HG03439 (cell line): Measurements from ENCODE around the gene SPRED2.

Source experiments
- ATAC-seq: cut with Tn5 transposase; IDR thresholded peaks from one replicate; pipeline ENCODE4 v1.9.1; 2021; ENCODE audit warnings: mild to moderate bottlenecking, moderate library complexity; ENCODE audit not compliant: unreplicated experiment

Gene SPRED2

GRCh38 chr2:65416945-65417344 is 15.5 kb downstream of the SPRED2 start:
- ATAC-seq: no peak

- ATAC-seq: no peak
These were observed 16.1 kb downstream of the SPRED2 start for GRCh38 chr2:65416321-65416720.

- no peak for ATAC-seq
These were observed 17.3 kb downstream of the SPRED2 start for GRCh38 chr2:65415091-65415490.

- ATAC-seq: no peak
These were observed 18.8 kb downstream of the SPRED2 start for GRCh38 chr2:65413610-65414009.

- no peak for ATAC-seq
These were observed 19.3 kb downstream of the SPRED2 start for GRCh38 chr2:65413106-65413505.

GRCh38 chr2:65411056-65411795 is 21.2 kb downstream of the SPRED2 start:
- no peak for ATAC-seq

- no peak for ATAC-seq
These were observed 23.4 kb downstream of the SPRED2 start for GRCh38 chr2:65409045-65409444.

- no peak for ATAC-seq
These were observed 25.2 kb downstream of the SPRED2 start for GRCh38 chr2:65407240-65407639.

GRCh38 chr2:65404988-65405697 is 27.3 kb downstream of the SPRED2 start:
- ATAC-seq: no peak

- no peak for ATAC-seq
These were observed 28.9 kb downstream of the SPRED2 start for GRCh38 chr2:65403529-65403915.

- no peak for ATAC-seq
These were observed 29.4 kb downstream of the SPRED2 start for GRCh38 chr2:65402780-65403528.

GRCh38 chr2:65402323-65402722 is 30.1 kb downstream of the SPRED2 start:
- no peak for ATAC-seq

GRCh38 chr2:65397122-65397521 is 35.3 kb downstream of the SPRED2 start:
- no peak for ATAC-seq

- ATAC-seq: no peak
These were observed 35.9 kb downstream of the SPRED2 start for GRCh38 chr2:65396348-65397026.

- ATAC-seq: no peak
These were observed 36.6 kb downstream of the SPRED2 start for GRCh38 chr2:65395621-65396347.

- no peak for ATAC-seq
These were observed 38.5 kb downstream of the SPRED2 start for GRCh38 chr2:65393743-65394422.

GRCh38 chr2:65393046-65393445 is 39.4 kb downstream of the SPRED2 start:
- no peak for ATAC-seq

- ATAC-seq: no peak
These were observed 39.8 kb downstream of the SPRED2 start for GRCh38 chr2:65392609-65393008.

- peak; percentile 65 for ATAC-seq
These were observed 42.3 kb downstream of the SPRED2 start for GRCh38 chr2:65390134-65390533.

- no peak for ATAC-seq
These were observed 42.9 kb downstream of the SPRED2 start for GRCh38 chr2:65389476-65389875.
